T-helper 1 cell treated with Interleukin-12 subunit alpha and Interleukin-12 subunit beta and Interleukin-4 antibody, amounts not matched to agents 30 μg/mL and 1 μg/mL, for 36 hours (primary cell): ENCODE data around the gene DCAF11.
A peak's percentile ranks its signal among the peaks of the same experiment; 100 is the strongest.

Source experiments
- H3K27ac Mint-ChIP-seq: one replicate; pipeline ENCODE4 v1.8.0; 2021; ENCODE audit warnings: mild to moderate bottlenecking, mixed read lengths
- H3K27me3 Mint-ChIP-seq: one replicate; pipeline ENCODE4 v1.8.0; 2021; ENCODE audit warnings: low read depth, mixed read lengths
- H3K36me3 Mint-ChIP-seq: one replicate; pipeline ENCODE4 v1.8.0; 2021; ENCODE audit warnings: low read depth, mixed read lengths
- H3K4me1 Mint-ChIP-seq: one replicate; pipeline ENCODE4 v1.8.0; 2021; ENCODE audit warnings: low read depth, mixed read lengths
- H3K4me3 Mint-ChIP-seq: one replicate; pipeline ENCODE4 v1.8.0; 2021; ENCODE audit warnings: mild to moderate bottlenecking, moderate library complexity, mixed read lengths
- H3K9me3 Mint-ChIP-seq: one replicate; pipeline ENCODE4 v1.8.0; 2021; ENCODE audit warnings: mixed read lengths

Gene DCAF11

DNA sequence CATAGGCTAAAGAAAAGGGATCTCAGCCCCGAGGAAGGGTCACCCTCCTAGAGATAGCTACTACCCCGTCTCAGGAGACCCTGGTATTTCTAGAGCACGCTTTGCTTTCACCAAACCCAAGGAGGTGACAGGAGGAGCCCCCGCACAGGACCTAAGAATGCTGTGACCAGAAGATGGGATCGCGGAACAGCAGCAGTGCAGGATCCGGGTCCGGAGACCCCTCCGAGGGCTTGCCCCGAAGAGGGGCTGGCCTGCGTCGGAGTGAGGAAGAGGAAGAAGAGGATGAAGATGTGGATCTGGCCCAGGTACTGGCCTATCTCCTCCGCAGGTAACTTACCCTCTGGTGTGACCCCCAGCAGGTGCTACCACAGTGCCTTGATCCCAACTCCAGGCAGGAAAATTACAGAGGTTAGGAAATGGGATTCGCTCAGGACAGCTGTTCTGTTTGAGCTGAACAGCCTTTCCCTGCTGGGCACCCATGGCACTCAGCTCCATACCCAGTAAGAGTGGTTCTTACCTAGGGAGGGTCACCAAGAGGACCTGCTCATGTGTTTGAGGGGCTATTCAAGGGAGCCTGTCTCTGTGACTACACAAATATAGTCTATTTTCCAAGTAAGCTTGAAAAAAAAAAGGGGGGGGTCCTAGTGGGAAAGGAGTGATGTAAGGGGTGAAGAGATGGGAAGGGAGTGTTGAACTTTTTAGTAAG, 998 bp downstream of the DCAF11 start:
- peak overlapping the region; percentile 100 for H3K27ac Mint-ChIP-seq
- peaks cover 39% of the 10 kb centered on the region for H3K36me3 Mint-ChIP-seq
- no peaks in the 10 kb centered on the region for H3K9me3 Mint-ChIP-seq
- H3K4me1 Mint-ChIP-seq: peaks cover 33% of the 10 kb centered on the region
- no peaks in the 10 kb centered on the region for H3K27me3 Mint-ChIP-seq
- peak overlapping the region; percentile 98 for H3K4me3 Mint-ChIP-seq

DNA sequence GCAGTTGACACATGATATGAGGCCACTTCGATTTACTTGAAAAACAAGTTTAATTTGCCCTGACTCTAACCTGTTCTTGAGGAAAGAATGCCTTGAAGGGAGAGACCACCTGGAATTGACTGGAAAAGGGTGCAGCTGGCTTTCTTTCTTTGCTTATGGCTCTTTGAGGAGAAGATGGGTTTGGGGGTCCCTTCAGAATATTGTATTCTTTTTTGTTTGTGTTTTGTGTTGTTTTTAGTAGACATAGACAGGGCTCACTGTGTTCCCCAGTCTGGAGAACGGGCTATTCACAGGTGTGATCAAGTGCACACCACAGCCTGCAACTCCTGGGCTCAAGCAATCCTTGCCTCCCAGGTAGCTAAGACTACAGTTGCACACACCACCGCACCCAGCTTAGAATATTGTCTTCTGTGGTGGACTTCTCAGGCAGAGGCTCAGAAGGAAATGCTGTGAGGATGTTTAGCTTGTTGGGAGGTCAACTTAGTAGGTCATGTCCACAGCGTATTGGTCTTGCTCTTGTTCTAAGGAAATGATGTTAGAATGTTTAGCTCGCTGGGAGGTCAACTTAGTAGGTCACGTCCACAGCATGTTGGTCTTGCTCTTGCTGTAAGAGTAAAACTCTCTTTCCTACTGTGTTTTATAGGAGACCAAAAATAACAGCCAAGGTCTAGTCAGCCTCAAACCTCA, 1.7 kb downstream of the DCAF11 start:
- no peaks in the 10 kb centered on the region for H3K9me3 Mint-ChIP-seq
- H3K4me1 Mint-ChIP-seq: peaks cover 27% of the 10 kb centered on the region
- H3K27me3 Mint-ChIP-seq: no peaks in the 10 kb centered on the region
- H3K36me3 Mint-ChIP-seq: peaks cover 45% of the 10 kb centered on the region
- peak overlapping the region; percentile 98 for H3K4me3 Mint-ChIP-seq
- H3K27ac Mint-ChIP-seq: peak overlapping the region; percentile 52

DNA sequence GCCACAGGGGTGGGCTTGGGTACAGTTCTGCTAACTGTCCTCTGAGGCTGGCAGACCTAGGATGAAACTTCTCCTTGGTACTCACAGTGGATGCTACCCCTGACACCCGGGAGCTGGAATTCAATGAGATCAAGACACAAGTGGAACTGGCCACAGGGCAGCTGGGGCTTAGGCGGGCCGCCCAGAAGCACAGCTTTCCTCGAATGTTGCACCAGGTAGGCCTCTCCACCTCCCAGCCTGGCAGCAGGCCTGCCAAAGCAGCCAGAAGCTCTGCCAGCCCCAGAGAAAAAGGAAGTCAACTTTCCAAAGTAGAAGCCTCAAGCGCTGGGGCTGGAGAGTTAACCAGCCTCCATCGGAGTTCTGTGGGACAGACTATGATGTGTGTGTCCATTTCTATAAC, 2.6 kb downstream of the DCAF11 start:
- Mint-ChIP-seq H3K4me3 (no peak overlapping the region), H3K4me1 (peaks cover 27% of the 10 kb centered on the region), H3K9me3 (no peaks in the 10 kb centered on the region), H3K36me3 (peaks cover 50% of the 10 kb centered on the region), H3K27me3 (no peaks in the 10 kb centered on the region), H3K27ac (no peak overlapping the region)

DNA sequence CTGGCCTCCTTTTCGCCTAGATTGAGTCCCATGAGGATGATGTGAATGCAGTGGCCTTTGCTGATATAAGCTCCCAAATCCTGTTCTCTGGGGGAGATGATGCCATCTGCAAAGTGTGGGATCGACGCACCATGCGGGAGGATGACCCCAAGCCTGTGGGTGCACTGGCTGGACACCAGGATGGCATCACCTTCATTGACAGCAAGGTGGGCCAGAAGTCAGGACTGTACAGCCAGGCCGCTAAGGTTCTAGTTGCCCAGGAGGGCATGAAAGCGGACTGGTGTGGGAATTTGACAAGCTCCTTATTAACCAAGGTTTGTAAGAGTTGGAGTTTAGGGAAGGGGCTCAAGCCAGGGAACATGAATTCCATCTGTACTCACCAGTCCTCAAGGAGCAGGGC, 5.1 kb downstream of the DCAF11 start:
- Mint-ChIP-seq H3K4me1 (peaks cover 29% of the 10 kb centered on the region), H3K36me3 (peaks cover 60% of the 10 kb centered on the region), H3K9me3 (no peaks in the 10 kb centered on the region), H3K27ac (no peak overlapping the region), H3K4me3 (no peak overlapping the region), H3K27me3 (no peaks in the 10 kb centered on the region)

DNA sequence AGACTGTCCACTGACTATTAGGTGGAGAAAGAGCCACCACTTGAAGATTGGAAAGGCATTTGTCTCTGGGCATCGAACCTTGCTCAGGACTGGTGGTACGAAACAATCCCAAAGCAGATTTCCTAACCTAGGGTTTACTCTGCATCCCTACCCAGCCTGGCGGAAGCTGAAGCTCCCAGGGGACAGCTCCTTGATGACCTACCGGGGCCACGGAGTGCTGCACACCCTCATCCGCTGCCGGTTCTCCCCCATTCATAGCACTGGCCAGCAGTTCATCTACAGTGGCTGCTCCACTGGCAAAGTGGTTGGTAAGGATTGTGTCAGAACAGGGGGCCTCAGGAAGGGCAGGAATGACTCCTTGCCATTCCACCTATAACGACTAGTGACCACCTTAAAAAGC, 6.6 kb downstream of the DCAF11 start:
- Mint-ChIP-seq H3K36me3 (peaks cover 55% of the 10 kb centered on the region), H3K9me3 (no peaks in the 10 kb centered on the region), H3K27me3 (no peaks in the 10 kb centered on the region), H3K27ac (no peak overlapping the region), H3K4me1 (peaks cover 24% of the 10 kb centered on the region), H3K4me3 (no peak overlapping the region)

DNA sequence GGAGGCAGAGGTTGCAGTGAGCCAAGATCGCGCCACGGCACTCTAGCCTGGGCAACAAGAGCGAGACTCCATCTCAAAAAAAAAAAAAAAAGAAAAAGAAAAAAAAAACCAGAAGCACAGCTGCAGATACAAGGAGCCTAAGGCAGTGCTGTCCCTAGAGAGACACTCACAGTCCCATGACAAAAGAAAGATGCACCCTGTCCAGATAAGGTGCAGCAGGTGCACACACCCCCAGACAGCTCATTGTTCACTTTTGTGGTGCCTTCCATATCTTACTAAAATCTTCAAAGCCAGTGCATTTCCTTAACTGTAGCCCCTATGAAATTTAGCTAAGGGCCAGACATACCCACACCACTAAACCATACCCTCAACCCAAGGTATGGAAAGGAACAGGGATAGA, 7.8 kb downstream of the DCAF11 start:
- Mint-ChIP-seq H3K27me3 (no peaks in the 10 kb centered on the region), H3K36me3 (peaks cover 45% of the 10 kb centered on the region), H3K4me1 (peaks cover 15% of the 10 kb centered on the region), H3K9me3 (no peaks in the 10 kb centered on the region), H3K4me3 (no peak overlapping the region), H3K27ac (no peak overlapping the region)

DNA sequence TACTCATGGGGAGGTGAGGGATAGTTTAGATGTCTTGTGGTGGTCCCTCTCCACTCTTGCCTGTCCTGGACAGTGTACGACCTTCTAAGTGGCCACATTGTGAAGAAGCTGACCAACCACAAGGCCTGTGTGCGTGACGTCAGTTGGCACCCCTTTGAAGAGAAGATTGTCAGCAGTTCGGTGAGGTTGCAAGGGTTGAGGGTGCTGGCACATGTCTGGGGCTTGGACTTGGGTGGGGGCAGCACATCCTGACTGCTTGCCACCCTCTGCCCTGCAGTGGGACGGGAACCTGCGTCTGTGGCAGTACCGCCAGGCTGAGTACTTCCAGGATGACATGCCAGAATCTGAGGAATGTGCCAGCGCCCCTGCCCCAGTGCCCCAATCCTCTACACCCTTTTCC, 8.3 kb downstream of the DCAF11 start:
- H3K9me3 Mint-ChIP-seq: no peaks in the 10 kb centered on the region
- no peak overlapping the region for H3K27ac Mint-ChIP-seq
- H3K4me1 Mint-ChIP-seq: peaks cover 12% of the 10 kb centered on the region
- peaks cover 42% of the 10 kb centered on the region for H3K36me3 Mint-ChIP-seq
- H3K27me3 Mint-ChIP-seq: no peaks in the 10 kb centered on the region
- no peak overlapping the region for H3K4me3 Mint-ChIP-seq

DNA sequence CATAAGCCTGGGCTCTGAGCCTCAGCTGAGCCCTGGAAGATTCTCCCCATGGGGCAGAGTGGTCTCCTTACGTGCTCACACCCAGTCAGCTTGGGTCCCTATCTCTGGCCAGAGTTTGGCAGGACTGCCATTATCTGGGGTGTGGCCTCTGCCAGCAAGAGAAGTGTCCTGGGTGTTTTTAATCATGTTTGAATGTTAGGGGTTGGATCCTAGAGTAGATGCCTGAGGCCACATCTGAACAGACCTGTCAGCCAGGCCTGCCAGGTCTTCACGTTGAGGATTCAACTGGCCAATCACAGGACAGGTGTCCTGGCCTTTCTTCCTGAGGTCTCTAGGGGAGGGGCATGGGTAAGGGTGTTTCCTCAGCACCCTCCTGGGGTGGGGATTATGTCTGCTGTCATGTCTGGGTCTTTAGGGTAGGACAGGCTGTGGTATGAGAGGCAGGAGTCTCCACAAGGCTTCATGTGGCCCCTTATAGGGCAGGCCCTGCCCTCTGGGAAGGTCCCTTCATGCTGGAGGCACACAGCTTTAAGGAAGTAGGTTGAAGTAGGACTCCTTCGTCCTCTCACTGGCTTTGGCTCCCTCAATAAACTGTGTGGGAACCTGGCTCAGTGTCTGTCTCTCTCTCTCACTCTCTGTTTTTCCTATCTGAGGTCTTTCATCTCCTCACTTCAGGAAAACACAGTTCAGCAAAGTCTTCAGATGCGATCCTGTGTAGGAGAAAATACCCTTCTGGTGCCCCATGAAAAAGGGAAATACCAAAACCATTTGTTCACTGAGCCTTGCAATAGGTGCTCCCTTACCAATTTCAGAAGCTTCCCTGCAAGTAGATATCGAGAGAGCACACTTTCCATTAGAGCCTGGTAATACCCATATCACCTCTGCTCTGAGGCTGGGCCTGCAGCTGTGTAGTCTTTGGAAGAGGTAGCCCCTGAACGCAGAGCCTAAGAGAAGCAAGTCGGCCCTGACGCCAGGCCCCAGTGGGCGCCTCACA, 9.1 kb downstream of the DCAF11 start:
- H3K4me3 Mint-ChIP-seq: no peak overlapping the region

DNA sequence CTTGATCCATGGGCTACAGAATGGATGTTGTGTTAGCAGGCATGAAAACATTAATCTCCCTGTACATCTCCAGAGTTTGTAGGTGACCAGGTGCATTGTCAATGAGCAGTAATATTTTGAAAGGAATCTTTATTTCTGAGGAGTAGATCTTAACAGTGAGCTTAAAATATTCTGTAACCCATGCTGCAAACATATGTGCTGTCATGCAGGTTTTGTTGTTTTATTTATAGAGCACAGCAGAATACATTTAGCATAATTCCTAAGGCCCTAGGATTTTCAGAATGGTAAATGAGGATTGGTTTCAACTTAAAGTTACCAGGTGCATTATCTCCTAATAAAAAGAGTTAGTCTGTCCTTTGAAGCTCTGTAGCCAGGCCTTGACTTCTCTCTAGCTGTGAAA, 12.4 kb downstream of the DCAF11 start:
- Mint-ChIP-seq H3K4me3 (no peak overlapping the region), H3K36me3 (peaks cover 16% of the 10 kb centered on the region), H3K4me1 (peaks cover 10% of the 10 kb centered on the region), H3K9me3 (no peaks in the 10 kb centered on the region), H3K27me3 (no peaks in the 10 kb centered on the region), H3K27ac (no peak overlapping the region)

More for the DNA sequence above, 9.1 kb downstream of the DCAF11 start:
- peak overlapping the region; percentile 76 for H3K27ac Mint-ChIP-seq
- H3K9me3 Mint-ChIP-seq: no peaks in the 10 kb centered on the region
- peaks cover 37% of the 10 kb centered on the region for H3K36me3 Mint-ChIP-seq
- H3K27me3 Mint-ChIP-seq: no peaks in the 10 kb centered on the region
- peaks cover 10% of the 10 kb centered on the region for H3K4me1 Mint-ChIP-seq

DNA sequence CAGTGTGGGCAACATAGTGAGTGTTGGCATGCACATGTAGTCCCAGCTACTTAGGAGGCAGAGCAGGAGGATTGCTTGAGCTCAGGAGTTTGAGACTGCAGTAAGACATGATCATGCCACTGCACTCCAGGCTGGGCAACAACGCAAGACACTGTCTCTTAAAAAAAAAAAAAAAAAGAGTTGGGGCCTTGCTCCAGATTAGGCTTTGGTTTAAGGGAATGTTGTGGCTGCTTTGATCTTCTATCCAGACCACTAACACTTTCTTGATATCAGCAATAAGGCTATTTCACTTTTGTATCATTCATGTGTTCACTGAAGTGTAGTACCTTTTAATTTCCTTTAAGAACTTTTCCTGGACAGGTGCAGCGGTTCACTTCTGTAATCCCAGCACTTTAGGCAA, 13.1 kb downstream of the DCAF11 start:
- Mint-ChIP-seq H3K9me3 (no peaks in the 10 kb centered on the region), H3K4me1 (peaks cover 14% of the 10 kb centered on the region), H3K27me3 (no peaks in the 10 kb centered on the region), H3K4me3 (no peak overlapping the region), H3K27ac (no peak overlapping the region), H3K36me3 (peaks cover 16% of the 10 kb centered on the region)

DNA sequence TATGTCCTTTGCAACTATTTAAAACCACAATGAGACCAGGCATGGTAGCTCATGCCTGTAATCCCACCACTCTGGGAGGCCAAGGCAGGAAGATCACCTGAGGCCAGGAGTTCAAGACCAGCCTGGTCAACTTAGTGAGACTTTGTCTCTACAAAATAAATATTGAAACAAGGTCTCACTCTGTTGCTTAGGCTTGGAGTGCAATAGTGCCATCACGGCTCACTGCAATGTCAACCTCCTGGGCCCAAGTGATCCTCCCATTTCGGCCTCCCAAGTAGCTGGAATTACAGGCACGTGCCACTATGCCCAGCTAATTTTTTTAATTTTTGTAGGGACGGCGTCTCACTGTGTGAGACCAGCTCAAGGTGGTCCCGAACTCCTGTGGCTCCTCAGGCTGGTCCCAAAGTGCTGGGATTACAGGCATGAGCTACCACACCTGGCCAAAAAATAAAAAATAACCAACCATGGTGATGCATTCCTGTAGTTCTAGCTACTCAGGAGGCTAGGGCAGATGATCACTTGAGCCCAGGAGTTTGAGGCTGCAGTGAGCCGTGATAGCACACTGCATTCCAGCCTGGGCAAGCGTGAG, 14.9 kb downstream of the DCAF11 start:
- H3K4me3 Mint-ChIP-seq: no peak overlapping the region
- H3K4me1 Mint-ChIP-seq: peaks cover 16% of the 10 kb centered on the region
- no peak overlapping the region for H3K27ac Mint-ChIP-seq
- no peaks in the 10 kb centered on the region for H3K9me3 Mint-ChIP-seq
- H3K27me3 Mint-ChIP-seq: no peaks in the 10 kb centered on the region
- peaks cover 11% of the 10 kb centered on the region for H3K36me3 Mint-ChIP-seq

DNA sequence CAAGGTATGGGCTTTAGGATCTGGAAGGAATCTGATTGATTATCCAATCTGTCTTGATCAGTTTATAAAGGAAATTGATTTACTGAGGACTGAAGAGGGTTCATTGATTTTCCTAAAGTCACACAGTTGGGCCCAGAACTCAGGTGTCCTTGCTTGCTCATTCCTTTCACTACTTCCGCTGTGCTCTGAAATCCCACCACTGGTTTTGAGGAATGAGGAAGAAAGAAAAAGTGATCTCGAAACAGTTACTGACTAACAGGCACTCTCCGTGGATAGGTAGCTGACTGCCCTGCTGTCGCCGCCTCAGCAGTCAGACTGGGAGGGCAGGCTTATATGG, 15.8 kb downstream of the DCAF11 start, which contains the start of gene FITM1:
TSS of gene FITM1 (plus strand) at position 280 of the 337 bp plus-strand sequence. CDS start 905 bp downstream, outside the sequence.
- Mint-ChIP-seq H3K27me3 (no peaks in the 10 kb centered on the region), H3K27ac (peak within 1 kb of the TSS; percentile 65), H3K4me1 (peaks cover 17% of the 10 kb centered on the region)

DNA sequence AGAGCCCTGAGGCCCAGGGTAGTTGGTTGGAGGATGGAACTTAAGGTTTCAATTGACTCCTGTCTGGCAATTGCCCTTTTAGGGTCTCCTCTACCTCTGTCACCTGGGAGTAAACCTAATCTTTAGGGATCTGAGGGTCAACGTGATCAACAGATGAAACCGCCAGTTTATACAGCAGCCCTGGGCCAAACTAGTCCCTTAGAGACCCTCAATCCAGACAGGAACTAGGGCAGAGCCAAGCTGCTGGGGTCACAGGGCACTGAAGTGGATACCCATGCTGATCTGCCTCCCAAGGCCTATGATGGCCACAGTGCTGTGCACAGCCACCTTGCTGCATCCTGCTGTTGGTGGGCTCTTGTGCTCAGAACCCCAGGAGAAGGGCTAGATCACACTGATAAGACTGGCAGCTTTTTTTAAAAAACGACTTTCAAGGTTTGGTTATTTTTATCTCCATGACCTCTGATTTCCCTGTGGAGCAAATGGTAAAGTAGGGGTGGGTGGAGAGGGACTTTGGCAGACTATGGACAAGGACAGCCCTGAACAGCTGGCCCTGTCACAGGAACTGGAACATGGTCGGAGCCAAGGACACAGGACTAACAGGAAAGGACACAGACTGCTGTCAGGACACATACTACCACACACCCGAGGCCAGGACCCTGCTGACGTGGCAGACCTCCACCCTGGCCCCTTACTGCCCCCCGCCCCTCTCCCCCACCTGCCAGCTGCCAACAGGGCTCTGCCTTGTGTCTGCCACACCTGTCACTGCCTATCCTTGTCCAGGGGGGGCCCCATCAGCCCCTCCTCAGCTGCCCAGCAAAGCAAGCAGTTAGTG, 16.4 kb downstream of the DCAF11 start:
- H3K27me3 Mint-ChIP-seq: no peaks in the 10 kb centered on the region
- no peaks in the 10 kb centered on the region for H3K9me3 Mint-ChIP-seq
- H3K4me3 Mint-ChIP-seq: no peak overlapping the region
- peaks cover 8% of the 10 kb centered on the region for H3K36me3 Mint-ChIP-seq
- peaks cover 19% of the 10 kb centered on the region for H3K4me1 Mint-ChIP-seq
- peak overlapping the region; percentile 65 for H3K27ac Mint-ChIP-seq

More for the DNA sequence above, 15.8 kb downstream of the DCAF11 start, which contains the start of gene FITM1:
- Mint-ChIP-seq H3K9me3 (no peaks in the 10 kb centered on the region), H3K36me3 (peaks cover 8% of the 10 kb centered on the region), H3K4me3 (no peak within 1 kb of the TSS)
